Karpas-422 (cell line): ENCODE results near the gene TOR1AIP2. TPM values are rescaled to one million over a fixed set of nuclear protein-coding genes. Genes with fewer than 3 reads are reported as not detected.

Experiments
- DNase-seq: peaks from one replicate; pipeline ENCODE4 v3.0.0-alpha.2; 2015
- H2AFZ ChIP-seq: fragments of 200-600 bp; sonication (generic); 2 replicates; pipeline ENCODE4 v1.6.1; 2014; ENCODE audit warnings: antibody characterized with exemption, low read length, mixed read lengths
- H3K27ac ChIP-seq: fragments of 200-600 bp; sonication (generic); 2 replicates; pipeline ENCODE4 v1.5.1; 2014; ENCODE audit warnings: mild to moderate bottlenecking, low read length, moderate library complexity
- H3K27me3 ChIP-seq: fragments of 200-600 bp; sonication (generic); 2 replicates; pipeline ENCODE4 v1.6.1; 2014; ENCODE audit warnings: low read length, mixed read lengths
- H3K36me3 ChIP-seq: fragments of 200-600 bp; sonication (generic); 2 replicates; pipeline ENCODE4 v1.6.1; 2014; ENCODE audit warnings: low read length, mixed read lengths; ENCODE audit not compliant: insufficient read depth
- H3K4me1 ChIP-seq: fragments of 200-600 bp; sonication (generic); 2 replicates; pipeline ENCODE4 v1.6.1; 2014; ENCODE audit warnings: mild to moderate bottlenecking, low read length, mixed read lengths
- H3K4me2 ChIP-seq: fragments of 200-600 bp; sonication (generic); 2 replicates; pipeline ENCODE4 v1.6.1; 2014; ENCODE audit warnings: low read length, low read depth, mild to moderate bottlenecking; ENCODE audit not compliant: poor library complexity, severe bottlenecking
- H3K4me3 ChIP-seq: fragments of 200-600 bp; sonication (generic); 2 replicates; pipeline ENCODE4 v1.5.1; 2014; ENCODE audit warnings: mild to moderate bottlenecking, antibody characterized with exemption, low read length, mixed read lengths
- H3K79me2 ChIP-seq: fragments of 200-600 bp; sonication (generic); 2 replicates; pipeline ENCODE4 v1.6.1; 2014; ENCODE audit warnings: mild to moderate bottlenecking, low read length, mixed read lengths
- H3K9ac ChIP-seq: fragments of 200-600 bp; sonication (generic); 2 replicates; pipeline ENCODE4 v1.6.0; 2014; ENCODE audit warnings: low read length
- H3K9me2 ChIP-seq: fragments of 200-600 bp; sonication (generic), shearing (Covaris generic); replicated peaks from 2 replicates; pipeline ENCODE4 v1.6.0; 2014; ENCODE audit warnings: mild to moderate bottlenecking, low read length, moderate library complexity; ENCODE audit not compliant: insufficient read depth
- H3K9me3 ChIP-seq: fragments of 300-700, 200-600 bp; sonication (generic); 2 replicates; pipeline ENCODE4 v1.6.1; 2014; ENCODE audit warnings: low read length, mixed read lengths
- H4K20me1 ChIP-seq: fragments of 200-600 bp; sonication (generic); 2 replicates; pipeline ENCODE4 v1.6.1; 2014; ENCODE audit warnings: mild to moderate bottlenecking, antibody characterized with exemption, low read length, low read depth; ENCODE audit not compliant: insufficient read depth
- total RNA-seq: library from RNA; depleted of rRNA; stranded (reverse); fragments of >200 nt; shearing (Covaris generic); gene quantifications from 2 replicates; pipeline ENCODE4 v1.2.3, GENCODE V29; 2014; ENCODE audit warnings: low replicate concordance; rRNA removed

The TOR1AIP2 gene
- total RNA-seq, 1 experiment from 2014 or later = 67.3 TPM

DNA sequence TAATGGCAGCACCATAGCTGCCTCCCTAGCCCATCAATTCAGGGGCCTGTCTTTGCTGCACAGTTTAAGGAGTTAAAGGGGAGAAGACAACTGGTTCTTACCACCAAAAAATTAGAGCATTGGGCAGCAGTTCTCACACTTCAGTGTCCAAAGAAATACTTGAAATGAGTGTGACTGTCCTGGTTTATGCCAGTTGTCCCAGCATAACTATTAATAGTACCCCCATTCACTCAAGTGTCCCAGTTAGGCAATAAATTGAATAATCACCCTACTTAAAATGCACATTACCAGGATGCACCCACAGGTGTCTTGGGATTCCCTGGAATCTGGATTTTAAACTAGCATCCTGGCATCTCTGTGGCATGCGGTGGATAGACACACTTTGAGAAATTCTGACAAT is 83.5 kb downstream of the TOR1AIP2 start:
- Histone ChIP-seq H3K9me3 (no peaks in the 10 kb centered on the region), H4K20me1 (no peaks in the 10 kb centered on the region), H2AFZ (no peak overlapping the region), H3K4me1 (no peaks in the 10 kb centered on the region), H3K27ac (no peak overlapping the region), H3K9ac (no peak overlapping the region), H3K4me3 (no peak overlapping the region), H3K36me3 (no peaks in the 10 kb centered on the region), H3K79me2 (no peaks in the 10 kb centered on the region), H3K9me2 (no peaks in the 10 kb centered on the region), H3K27me3 (no peaks in the 10 kb centered on the region), H3K4me2 (no peak overlapping the region)
- DNase-seq = no peak

DNA sequence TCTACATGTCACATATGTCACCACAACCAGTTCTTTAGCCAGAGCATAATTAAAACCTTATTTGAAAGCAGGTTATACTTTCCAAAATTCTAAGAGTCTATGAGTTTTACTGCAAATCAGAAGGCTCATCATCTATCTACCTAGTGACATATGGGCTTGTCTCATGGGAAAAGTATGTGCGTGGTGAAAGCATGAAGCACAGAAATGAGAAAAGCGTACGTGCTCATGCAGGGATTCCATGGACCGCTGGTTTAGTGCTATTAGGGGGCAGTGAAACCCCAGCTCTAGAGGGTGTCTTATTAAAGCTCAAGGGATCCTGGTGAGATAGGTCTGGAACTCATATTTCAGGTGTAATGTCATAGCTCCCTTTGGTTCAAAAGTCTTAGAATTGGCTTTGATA is 84.3 kb downstream of the TOR1AIP2 start:
- H3K36me3 ChIP-seq = no peaks in the 10 kb centered on the region
- H4K20me1 ChIP-seq = no peaks in the 10 kb centered on the region
- H3K9me2 ChIP-seq = no peaks in the 10 kb centered on the region
- no peaks in the 10 kb centered on the region for H3K79me2 ChIP-seq
- no peaks in the 10 kb centered on the region for H3K4me1 ChIP-seq
- H3K9ac ChIP-seq = no peak overlapping the region
- H3K4me3 ChIP-seq = no peak overlapping the region
- no peaks in the 10 kb centered on the region for H3K27me3 ChIP-seq
- H3K4me2 ChIP-seq = no peak overlapping the region
- no peaks in the 10 kb centered on the region for H3K9me3 ChIP-seq
- no peak overlapping the region for H2AFZ ChIP-seq
- DNase-seq = no peak
- no peak overlapping the region for H3K27ac ChIP-seq

Other genes starting within 250 kb of the TOR1AIP2 start
- not detected in 2 replicates for gene FAM163A, start 134.5 kb downstream of the TOR1AIP2 start, total RNA-seq
- 22.6 and 51.0 TPM in 2 replicates for gene TOR1AIP1, start 4.5 kb upstream of the TOR1AIP2 start, total RNA-seq
- 72.3 and 117 TPM in 2 replicates for gene CEP350, start 77.0 kb upstream of the TOR1AIP2 start, total RNA-seq